Measurements from ENCODE around the gene TMEM167B.
A peak's percentile ranks its signal among the peaks of the same experiment; 100 is the strongest.
"Not testable (repeated sequence)": the region's sequence is repeated elsewhere in the genome, so short reads cannot be mapped to it uniquely, and the experiment has no call there.

Gene TMEM167B

DNA sequence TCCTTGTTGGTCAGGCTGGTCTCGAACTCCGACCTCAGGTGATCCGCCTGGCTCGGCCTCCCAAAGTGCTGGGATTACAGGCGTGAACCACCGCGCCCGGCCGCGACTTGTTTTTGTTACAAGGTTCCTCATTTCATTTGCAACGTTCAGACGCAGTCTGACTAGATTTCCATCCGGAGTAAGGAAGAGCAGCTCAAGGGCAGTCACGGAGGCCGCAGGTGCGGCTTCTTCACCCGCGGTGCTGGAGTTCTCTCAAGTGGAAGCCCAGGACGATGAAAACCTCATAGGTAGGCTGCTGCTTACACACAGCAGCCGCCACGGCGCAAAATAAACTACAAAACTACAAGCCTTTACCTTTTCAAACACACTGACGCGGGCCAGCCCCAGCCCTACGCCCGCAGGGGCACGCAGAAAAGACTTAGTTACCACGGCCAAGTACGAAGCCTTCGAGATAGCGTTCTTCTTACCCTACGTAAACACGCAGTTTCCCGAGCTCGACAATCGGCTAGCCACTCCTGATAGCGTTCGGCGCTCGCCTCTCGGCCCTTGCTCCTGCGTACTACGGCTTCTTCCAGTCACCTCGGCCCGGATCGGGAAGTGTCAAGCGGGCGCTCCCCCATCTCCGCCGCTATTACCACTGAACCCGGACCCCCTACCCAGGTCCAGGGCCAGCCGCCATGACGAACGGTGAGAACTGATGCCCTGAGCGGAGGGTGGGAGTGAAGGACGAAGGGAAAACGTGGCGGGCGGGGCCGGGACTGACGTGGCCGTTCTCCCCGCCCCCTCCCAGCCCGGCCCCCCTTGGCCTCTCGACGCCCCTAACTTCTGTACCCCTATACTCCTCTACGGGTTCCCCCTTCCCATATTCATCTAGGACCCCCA is at the start of gene TMEM167B:
TMEM167B (plus strand) TSS at position 569 of the 882 bp plus-strand sequence; CDS start at position 678, 109 bp downstream.
- DNase-seq (ENCODE audit: low read depth in 2 of 2), result peak; percentile 78 to 81

DNA sequence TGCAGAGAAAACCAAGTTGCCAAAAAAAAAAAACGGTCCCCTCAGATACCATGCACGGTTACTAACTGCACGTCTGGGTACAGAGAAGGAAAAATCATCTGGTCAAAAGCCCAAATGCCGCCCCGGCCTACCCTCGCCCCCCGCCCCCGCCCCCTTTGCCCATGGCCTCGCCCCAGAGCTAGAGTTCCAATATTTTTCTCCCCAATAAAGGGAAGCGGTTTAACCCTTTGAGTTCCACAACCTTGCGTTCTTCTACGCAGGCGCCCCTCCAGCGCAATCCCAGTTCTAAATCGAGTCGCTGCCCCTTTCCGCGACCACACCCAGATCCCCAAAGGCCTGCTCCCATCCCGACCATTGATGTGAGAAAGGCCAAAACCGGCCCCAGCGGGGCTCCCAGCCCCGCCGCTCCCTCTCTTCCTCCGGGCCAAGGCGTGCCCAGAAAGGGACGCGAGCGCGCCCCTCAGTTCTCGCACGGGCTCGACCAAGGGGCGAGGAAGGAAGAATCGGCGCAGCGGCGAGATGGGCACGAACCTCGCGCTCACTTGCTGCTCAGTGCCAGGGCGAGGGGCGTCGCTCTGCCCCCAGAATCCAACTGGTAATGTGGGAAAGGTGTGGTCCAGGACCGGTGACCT is 49.5 kb upstream of the TMEM167B start:
- peak in 1 of 2 donors; percentile 10 for DNase-seq (ENCODE audit: low read depth in 2 of 2)

DNA sequence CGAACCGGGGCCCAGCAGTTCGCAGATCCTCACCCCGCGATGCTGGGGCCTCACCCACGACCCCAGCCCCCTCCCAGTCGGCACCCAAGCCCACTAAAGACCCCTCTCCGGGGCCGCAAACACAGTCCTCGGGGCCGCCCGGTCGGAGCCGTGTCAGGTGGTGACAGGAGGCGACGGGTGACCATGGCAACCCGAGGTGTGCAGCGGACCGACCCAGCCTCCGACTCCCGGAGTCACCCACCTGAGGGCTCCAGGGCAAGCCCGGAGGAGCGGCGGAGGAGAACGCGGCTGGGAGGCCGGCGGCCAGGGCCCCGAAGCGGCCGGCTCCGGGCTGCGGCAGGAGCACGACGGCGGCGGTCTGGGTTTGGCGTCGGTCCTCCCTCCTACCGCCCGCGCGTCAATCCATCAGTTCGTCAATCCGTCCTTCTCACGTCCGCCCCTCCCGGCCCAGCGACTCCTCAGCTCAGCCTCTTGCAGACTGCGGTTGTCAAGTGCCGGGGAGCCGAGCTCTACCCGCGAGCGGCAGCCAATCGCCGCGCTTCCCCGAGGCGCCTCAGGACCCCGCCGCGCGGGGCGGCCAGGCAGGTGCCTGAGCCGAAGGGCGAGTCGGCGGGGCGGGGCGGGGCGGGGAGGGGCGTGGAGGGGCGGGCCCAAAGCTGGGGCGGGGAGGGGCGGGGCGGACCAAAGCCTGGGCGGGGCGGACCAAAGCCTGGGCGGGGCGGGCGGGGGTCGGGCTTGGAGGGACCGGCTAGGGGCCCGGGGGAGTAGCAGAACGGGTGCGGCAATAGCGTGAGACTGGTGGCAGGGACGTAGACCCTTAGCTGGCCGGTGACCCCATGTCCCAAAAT is 48.7 kb upstream of the TMEM167B start, which contains the start of gene WDR47:
WDR47 (minus strand) TSS at position 482 of the 848 bp plus-strand sequence. CDS start 18,590 bp downstream, outside the sequence.
- peak; percentile 90 to 94 for DNase-seq (ENCODE audit: low read depth in 2 of 2)

DNA sequence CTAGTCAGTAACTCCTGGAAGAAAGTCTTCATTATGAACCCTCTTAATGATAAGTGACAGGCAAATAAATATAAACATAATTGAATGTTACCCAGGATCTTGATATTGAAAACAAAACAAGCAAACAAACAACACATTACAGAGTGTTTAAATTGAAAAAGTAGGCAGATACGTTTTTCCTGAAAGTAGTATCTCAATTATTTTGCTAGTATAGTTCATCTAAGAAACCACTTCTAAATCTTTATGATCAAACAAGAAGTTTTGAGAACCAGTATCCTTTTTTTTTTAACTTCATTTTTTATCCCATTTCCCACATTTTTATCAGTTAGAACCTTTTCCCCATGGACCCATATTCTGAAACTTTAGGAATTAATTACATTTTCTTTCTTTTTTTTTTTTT is 45.0 kb upstream of the TMEM167B start:
- no peak for DNase-seq (ENCODE audit: low read depth in 2 of 2)

GRCh38 chr1:109046671-109047070 is 43.9 kb upstream of the TMEM167B start:
- no peak for DNase-seq (ENCODE audit: low read depth in 2 of 2)

GRCh38 chr1:109047339-109047738 is 43.2 kb upstream of the TMEM167B start:
- no peak for DNase-seq (ENCODE audit: low read depth in 2 of 2)

GRCh38 chr1:109048335-109048734 is 42.2 kb upstream of the TMEM167B start:
- no peak for DNase-seq (ENCODE audit: low read depth in 2 of 2)

DNA sequence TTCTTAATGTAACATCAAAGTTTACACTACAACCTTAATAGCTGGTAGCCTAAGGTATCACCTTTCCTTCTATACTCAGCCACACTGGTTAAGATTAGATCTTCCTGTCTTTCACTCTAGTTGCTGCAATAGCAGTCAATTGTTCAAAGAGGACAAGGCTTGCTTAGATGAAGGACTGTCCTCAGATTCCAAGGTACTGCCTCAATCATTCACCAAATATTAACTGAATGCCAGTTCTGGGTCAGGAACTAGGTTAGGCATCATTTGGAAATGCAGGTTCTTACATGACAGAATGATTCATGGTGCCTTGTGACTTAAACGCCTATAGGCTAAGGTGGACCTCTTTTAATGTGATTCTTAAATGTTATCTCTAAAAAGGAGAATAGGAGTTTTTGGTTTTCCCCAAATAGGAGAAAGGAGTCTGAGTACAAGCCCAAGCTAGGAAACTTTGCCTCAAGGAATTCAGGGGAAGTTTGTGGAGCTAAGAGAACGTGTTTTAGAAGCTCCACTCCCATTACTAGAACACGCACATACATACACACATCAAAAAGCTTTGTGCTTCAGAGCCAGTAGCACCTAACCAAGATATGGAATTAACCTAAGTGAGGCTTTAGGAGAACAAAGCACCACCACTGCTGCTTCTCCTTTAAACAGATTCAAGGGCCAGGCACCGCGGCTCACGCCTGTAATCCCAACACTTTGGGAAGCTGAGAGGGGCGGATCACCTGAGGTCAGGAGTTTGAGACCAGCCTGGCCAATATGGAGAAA is 40.2 kb upstream of the TMEM167B start:
- DNase-seq (ENCODE audit: low read depth in 2 of 2), result no peak

DNA sequence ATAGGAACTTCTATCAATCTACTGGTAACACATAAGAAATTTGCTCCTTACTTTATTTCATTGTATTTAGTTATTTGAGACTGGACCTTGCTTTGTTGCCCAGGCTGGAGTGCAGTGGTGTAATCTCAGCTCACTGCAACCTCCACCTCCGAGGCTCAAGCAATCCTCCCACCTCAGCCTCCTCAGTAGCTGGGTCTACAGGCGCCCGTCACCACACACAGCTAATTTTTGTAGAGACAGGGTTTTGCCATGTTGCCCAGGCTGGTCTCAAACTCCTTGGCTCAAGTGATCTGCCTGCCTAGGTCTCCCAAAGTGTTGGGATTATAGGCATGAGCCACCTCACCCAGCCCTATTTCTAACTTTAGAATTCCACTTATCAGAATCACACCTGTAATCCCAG is 38.4 kb upstream of the TMEM167B start:
- not testable (repeated sequence) for DNase-seq (ENCODE audit: low read depth in 2 of 2)

DNA sequence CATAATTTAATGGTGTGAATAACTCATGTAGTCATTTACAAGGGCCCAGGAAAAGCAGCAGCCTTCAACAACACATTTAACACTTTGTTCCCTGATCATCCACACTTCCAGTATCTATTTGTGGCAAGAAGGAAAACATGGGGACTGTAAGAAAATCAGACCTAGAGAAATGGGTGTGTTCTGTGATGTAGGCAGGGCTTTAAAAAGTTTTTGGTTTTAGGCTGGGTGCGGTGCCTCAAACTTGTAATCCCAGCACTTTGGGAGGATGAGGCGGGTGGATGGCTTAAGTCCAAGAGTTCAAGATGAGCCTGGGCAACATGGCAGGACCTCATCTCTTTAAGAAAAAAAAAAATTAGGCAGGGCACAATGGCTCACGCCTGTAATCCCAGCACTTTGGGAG is 34.5 kb upstream of the TMEM167B start:
- DNase-seq (ENCODE audit: low read depth in 2 of 2), result no peak

- no peak for DNase-seq (ENCODE audit: low read depth in 2 of 2)
These were observed 31.5 kb upstream of the TMEM167B start for GRCh38 chr1:109059026-109059425.

DNA sequence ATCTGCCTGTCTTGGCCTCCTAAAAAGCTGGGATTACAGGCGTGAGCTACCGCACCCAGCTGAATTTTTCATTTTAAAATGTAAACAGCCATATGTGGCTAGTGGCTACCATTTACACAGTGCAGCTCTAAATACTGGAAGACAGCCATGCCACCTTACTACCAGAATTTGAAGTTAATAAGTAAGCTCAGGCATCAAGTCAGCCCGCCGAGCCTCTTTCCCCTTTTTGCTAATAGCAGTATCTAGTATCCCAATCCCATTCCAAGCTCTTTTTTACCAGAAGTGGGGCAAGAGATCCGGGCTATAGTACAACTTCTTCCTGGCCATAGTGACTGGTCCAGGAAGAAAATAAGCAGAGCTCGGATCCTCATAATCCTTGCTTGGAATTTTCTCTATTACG is 29.9 kb upstream of the TMEM167B start:
- no peak for DNase-seq (ENCODE audit: low read depth in 2 of 2)

- DNase-seq (ENCODE audit: low read depth in 2 of 2), result no peak
These were observed 29.4 kb upstream of the TMEM167B start for GRCh38 chr1:109061183-109061582.

- no peak for DNase-seq (ENCODE audit: low read depth in 2 of 2)
These were observed 25.4 kb upstream of the TMEM167B start for GRCh38 chr1:109065137-109065536.

DNA sequence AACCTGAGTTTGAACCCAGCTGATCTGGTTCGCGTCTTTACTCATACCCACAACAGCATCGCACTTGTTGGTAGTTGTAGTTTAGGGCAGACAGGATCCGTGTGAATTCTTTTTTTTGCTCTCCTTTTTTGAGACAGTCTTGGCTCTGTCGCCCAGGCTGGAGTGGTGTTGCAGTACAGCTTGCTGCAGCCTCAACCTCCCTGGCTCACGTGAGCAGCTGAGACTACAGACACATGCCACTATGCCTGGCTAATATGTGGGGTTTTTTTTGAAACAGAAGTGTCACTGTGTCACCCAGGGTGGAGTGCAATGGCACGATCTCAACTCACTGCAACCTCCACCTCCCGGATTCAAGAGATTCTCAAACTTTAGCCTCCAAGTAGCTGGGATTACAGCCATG is 22.7 kb upstream of the TMEM167B start:
- no peak for DNase-seq (ENCODE audit: low read depth in 2 of 2)

- DNase-seq (ENCODE audit: low read depth in 2 of 2), result no peak
These were observed 21.3 kb upstream of the TMEM167B start for GRCh38 chr1:109069294-109069693.

- DNase-seq (ENCODE audit: low read depth in 2 of 2), result peak; percentile 69 to 85
These were observed 14.8 kb upstream of the TMEM167B start, which contains the start of gene TAF13 for GRCh38 chr1:109075531-109076490. Gene TAF13, minus strand, starts transcription at chr1:109076003. Its CDS starts 56 bp downstream, at chr1:109075947.

DNA sequence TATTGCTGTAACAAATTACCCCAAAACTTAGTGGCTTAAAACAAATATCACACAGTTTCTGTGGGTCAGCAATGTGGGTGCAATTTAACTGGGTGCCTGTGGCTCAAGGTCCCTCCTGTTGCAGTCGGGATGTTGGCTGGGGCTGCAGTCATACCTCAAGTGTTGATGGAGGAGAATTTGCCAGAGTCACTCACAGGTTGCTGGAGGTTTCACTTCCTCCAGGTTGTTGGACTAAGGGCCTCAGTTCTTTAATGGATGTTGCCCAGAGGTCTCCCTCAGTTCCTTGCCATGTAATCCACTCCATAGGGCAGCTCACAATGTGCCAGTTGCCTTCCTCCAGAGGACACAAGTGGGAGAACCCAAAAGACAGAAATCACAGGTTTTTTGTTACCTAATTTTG is 12.2 kb upstream of the TMEM167B start:
- no peak for DNase-seq (ENCODE audit: low read depth in 2 of 2)

- DNase-seq (ENCODE audit: low read depth in 2 of 2), result no peak
These were observed 11.3 kb upstream of the TMEM167B start for GRCh38 chr1:109079240-109079622.
